ENCODE data around the gene TRIM15.
"Not testable (repeated sequence)": the region's sequence is repeated elsewhere in the genome, so short reads cannot be mapped to it uniquely, and the experiment has no call there.

TRIM15 gene

GRCh38 chr6:30162265-30163089 lies 869 bp upstream of the TRIM15 start:
- DNase-seq (ENCODE audit: low spot score) = no peak

GRCh38 chr6:30163918-30164654 lies 740 bp downstream of the TRIM15 start:
- DNase-seq (ENCODE audit: low spot score) = no peak

GRCh38 chr6:30164714-30165113 lies 1.4 kb downstream of the TRIM15 start:
- DNase-seq (ENCODE audit: low spot score) = no peak

GRCh38 chr6:30165238-30165637 lies 1.9 kb downstream of the TRIM15 start:
- DNase-seq (ENCODE audit: low spot score) = not testable (repeated sequence)

- no peak for DNase-seq (ENCODE audit: low spot score)
Measured at GRCh38 chr6:30167101-30167500, 3.8 kb downstream of the TRIM15 start.

GRCh38 chr6:30168741-30169140 lies 5.4 kb downstream of the TRIM15 start:
- no peak for DNase-seq (ENCODE audit: low spot score)

- DNase-seq (ENCODE audit: low spot score) = peak; percentile 17
Measured at GRCh38 chr6:30169658-30170614, 6.6 kb downstream of the TRIM15 start.

- DNase-seq (ENCODE audit: low spot score) = no peak
Measured at GRCh38 chr6:30171677-30172471, 8.5 kb downstream of the TRIM15 start.

- no peak for DNase-seq (ENCODE audit: low spot score)
Measured at GRCh38 chr6:30172681-30173080, 9.3 kb downstream of the TRIM15 start.

- no peak for DNase-seq (ENCODE audit: low spot score)
Measured at GRCh38 chr6:30175765-30176164, 12.4 kb downstream of the TRIM15 start.

GRCh38 chr6:30178837-30179236 lies 15.5 kb downstream of the TRIM15 start:
- no peak for DNase-seq (ENCODE audit: low spot score)

- DNase-seq (ENCODE audit: low spot score) = no peak
Measured at GRCh38 chr6:30180145-30180544, 16.8 kb downstream of the TRIM15 start.

GRCh38 chr6:30184417-30185031 lies 21.2 kb downstream of the TRIM15 start:
- no peak for DNase-seq (ENCODE audit: low spot score)

GRCh38 chr6:30185846-30186484 lies 22.6 kb downstream of the TRIM15 start:
- no peak for DNase-seq (ENCODE audit: low spot score)

GRCh38 chr6:30188541-30188940 lies 25.2 kb downstream of the TRIM15 start:
- no peak for DNase-seq (ENCODE audit: low spot score)

GRCh38 chr6:30192076-30192475 lies 28.7 kb downstream of the TRIM15 start:
- DNase-seq (ENCODE audit: low spot score) = no peak

- DNase-seq (ENCODE audit: low spot score) = no peak
Measured at GRCh38 chr6:30194797-30195690, 31.7 kb downstream of the TRIM15 start.

GRCh38 chr6:30195951-30196350 lies 32.6 kb downstream of the TRIM15 start:
- DNase-seq (ENCODE audit: low spot score) = no peak

GRCh38 chr6:30196376-30196775 lies 33.0 kb downstream of the TRIM15 start:
- no peak for DNase-seq (ENCODE audit: low spot score)
